HL-60/S4 treated with phorbol 12-myristate 13-acetate at 8.2 ng/mL for 4 days and 3 days (cell line): ENCODE results near the gene AHSP.
"Not testable (repeated sequence)": the region's sequence is repeated elsewhere in the genome, so short reads cannot be mapped to it uniquely, and the experiment has no call there.

Experiments used
- in situ Hi-C: fragments of 300-500 bp; cut with MboI; formaldehyde crosslinking; loops from 2 replicates; pipeline ENCODE4 v1.15.0; 2022; ENCODE audit warnings: low sequenced_read_pairs

Gene AHSP

GRCh38 chr16:31529937-31530312, 2.2 kb downstream of the AHSP start:
- in situ Hi-C loops, result no loop called here

DNA sequence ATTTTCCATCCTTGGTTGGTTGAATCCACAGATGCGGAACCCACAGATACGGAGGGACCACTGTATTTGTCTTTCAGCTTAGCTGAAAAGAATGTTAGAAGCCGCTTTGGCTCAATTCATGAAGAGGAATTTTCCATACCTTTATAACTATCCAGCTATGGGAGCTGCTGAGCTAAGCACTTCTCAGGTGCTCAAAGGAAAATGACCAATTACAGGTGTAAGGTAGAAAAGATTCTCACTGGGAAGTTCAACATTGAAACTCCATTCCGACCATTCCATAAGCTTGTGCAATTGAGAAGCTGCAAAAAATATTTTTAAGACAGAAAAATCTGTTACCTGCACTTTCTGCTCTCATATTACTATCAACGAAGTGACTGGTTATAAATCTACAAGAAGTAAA, 2.7 kb downstream of the AHSP start:
- in situ Hi-C loops, result no loop called here

- in situ Hi-C loops, result no loop called here
These were observed 3.4 kb downstream of the AHSP start for GRCh38 chr16:31531096-31531495.

- in situ Hi-C loops, result no loop called here
These were observed 4.4 kb downstream of the AHSP start for GRCh38 chr16:31532120-31532519.

- in situ Hi-C loops, result no loop called here
These were observed 5.2 kb downstream of the AHSP start for GRCh38 chr16:31532896-31533295.

GRCh38 chr16:31535737-31536136, 8.0 kb downstream of the AHSP start:
- in situ Hi-C loops, result no loop called here

DNA sequence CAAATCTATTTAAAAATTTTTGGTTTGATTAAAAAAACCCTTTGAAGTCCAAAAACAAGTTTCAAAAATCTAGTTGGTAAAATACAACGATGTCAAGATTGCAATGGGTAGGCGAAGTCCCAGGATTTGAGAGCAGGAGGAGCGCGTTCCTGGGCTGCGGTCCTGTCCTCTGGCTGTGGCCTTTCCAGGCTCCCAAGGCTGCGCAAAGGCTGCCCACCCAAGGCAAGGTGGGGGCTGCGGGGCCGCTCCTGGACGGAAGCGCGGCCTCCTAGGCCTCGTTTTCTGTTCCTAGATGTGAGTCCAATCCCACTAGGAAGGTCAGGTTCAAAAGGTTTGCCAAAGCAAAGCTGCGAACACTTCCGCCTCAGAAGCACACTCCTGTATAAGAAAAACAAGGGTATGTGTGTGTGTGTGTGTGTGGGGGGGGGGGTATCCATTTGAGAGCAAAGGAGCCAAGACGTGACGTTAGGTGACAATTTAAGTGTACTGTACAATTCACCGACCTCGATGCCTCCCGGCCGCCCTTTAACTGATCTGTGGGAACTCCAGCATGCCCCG, 9.2 kb downstream of the AHSP start:
- in situ Hi-C loops, result no loop called here

DNA sequence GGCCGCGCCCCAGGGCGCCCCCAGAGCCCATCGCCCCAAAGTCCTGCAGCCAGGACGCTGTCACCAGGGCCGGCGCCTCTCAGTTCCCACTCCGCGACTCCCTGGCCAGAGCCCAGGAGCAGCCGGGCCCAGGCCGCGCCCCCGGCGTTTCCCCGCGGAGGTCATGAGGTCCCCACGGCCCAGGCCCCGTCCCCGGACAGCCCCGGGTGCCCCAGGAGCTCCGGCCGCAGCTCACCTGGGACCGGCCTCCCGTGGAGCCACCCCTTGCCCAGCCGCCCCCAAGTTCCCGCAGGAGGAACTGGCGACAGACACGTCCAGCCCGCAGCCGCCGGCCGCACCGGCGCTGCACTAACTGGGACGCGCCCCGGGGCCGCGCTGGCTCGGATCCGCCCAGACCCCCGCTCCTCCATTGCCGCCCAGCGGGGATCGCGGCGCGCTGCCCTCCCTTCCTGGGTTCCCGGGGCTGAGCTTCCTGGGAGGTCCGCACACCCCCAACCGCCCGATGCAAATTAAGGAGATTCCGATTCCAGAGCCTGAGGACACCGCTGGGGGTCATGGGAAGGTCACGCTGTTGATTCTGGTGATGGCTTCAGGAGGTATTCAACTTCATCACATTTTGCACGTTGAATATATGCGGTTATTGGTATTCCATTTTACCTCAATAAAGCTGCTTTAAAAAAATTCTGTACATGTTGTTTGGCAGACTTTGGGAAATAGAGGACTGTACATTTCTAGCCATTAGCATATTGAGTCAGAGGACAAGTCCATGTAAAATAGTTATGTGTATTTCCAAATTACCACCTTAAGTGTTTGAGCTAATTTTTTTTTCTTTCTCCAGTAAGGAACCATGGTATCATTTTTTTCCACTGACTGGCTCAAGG, 9.9 kb downstream of the AHSP start:
- in situ Hi-C loops, result no loop called here

DNA sequence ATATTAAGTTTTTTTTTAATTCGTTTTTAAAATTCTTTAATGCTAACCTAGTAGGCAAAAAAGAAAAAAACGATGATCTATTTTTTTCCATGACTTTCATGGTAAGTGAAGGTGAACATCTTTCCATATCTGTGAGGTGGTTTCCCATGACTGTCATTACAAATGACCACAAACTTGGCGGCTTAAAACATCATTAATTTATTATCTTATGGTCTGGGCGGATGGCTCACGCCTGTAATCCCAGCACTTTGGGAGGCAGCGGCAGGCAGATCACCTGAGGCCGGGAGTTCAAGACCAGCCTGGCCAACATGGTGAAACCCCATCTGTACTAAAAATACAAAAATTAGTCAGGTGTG, 10.5 kb downstream of the AHSP start:
- in situ Hi-C loops, result not testable (repeated sequence)

GRCh38 chr16:31539762-31540161, 12.1 kb downstream of the AHSP start:
- in situ Hi-C loops, result not testable (repeated sequence)

- in situ Hi-C loops, result no loop called here
These were observed 15.1 kb downstream of the AHSP start for GRCh38 chr16:31542763-31543162.

GRCh38 chr16:31561426-31562233, 33.9 kb downstream of the AHSP start:
- in situ Hi-C loops, result no loop called here

DNA sequence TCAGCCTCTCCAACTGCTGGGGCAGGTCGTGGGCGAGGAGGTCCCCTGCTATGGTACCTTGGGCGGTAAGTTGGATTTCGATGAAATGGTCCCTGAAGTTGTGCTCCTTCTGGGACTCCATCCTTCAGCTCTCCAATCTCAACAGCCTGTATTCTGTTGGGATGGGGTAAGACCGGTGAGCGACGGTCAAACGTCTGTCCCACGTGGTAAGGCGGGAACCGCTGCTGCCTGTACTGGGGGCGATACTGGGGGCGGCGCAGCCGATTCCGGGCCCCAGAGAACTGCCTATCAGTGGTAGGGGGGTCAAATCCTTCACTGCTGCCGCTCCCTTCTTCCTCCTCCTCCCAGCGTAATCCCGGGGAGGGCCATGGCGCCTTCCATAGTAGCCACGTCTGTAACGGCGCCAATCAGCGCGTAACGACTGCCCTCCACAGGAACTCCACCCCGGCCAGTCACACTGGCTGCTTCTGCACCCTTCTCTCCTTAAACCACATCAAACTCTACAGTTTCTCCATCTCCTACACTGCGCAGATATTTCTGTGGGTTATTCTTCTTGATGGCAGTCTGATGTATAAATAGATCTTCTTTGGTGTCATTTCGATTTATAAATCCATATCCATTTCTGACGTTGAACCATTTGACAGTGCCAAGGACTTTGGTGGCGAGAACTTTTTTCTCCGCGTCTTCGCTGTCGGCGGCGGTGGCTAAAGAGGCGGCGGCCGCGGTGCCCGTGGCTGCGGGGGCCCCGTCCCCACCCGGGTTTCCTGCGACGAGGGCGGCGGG, 41.1 kb downstream of the AHSP start:
- in situ Hi-C loops, result no loop called here

- in situ Hi-C loops, result no loop called here
These were observed 41.6 kb downstream of the AHSP start for GRCh38 chr16:31569360-31569717.

- in situ Hi-C loops, result no loop called here
These were observed 45.1 kb downstream of the AHSP start for GRCh38 chr16:31572821-31573220.

DNA sequence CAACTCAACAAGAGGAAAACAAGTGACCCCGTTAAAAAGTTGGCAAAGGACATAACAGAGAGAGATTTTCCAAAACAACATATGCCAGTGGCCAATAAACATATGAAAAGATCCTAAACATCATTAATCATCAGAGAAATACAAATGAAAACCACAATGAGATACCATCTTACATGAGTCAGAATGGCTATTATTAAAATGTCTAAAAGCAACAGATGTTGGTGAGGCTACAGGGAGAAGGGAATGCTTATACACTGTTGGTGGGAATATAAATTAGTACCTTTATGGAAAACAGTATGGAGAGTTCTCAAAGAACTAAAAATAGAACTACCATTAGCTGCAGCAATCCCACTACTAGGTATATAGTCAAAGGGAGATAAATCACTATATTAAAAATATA, 46.5 kb downstream of the AHSP start:
- in situ Hi-C loops, result not testable (repeated sequence)

DNA sequence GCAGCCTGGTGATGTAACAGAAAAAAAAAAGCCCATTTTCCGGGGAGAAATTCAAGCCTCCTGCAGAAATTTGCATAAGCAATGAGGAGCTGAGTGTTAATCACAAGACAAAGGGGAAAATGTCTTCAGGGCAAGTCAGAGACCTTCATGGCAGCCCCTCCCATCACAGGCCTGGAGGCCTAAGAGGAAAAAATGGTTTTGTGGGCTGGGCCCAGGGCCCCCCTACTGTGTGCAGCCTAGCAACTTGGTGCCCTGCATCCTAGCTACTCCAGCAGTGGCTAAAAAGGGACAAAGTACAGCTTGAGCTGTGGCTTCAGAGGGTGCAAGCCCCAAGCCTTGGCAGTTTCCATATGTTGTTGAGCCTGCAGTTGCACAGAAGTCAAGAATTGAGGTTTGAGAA, 49.7 kb downstream of the AHSP start:
- in situ Hi-C loops, result no loop called here
